ENCODE measurements around the gene OMD. TPM values are rescaled to one million over a fixed set of nuclear protein-coding genes. Genes with fewer than 3 reads are reported as not detected.

Gene OMD
- total RNA-seq, 6 donors from 2014 or later, result 0.67 to 8.1 (median 4.7) TPM

DNA sequence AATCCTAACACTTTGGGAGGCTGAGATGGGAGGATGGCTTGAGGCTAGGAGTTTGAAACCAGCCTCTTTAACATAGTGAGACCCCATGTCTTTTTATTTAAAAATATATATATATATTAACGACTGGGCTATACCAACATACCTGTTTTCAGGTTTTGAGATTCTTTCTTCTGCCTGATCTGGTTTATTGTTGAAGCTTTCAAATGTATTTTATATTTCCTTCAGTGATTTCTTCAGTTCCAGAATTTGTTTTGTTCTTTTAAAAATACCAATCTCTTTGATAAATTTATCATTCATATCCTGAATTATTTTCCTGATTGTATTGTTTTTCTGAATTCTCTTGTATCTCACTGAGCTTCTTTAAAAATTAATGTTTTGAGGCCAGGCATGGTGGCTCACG is 51.1 kb downstream of the OMD start:
- Histone ChIP-seq H3K27me3 (no peaks in the 10 kb centered on the region), H3K4me3 (no peak overlapping the region), H3K9me3 (peaks cover 0 to 8% (median 2%) of the 10 kb centered on the region in 4 donors), H3K36me3 (no peaks in the 10 kb centered on the region), H3K4me1 (no peaks in the 10 kb centered on the region), H3K27ac (no peak overlapping the region)
- 100% methylated on average over 2 of the region's 2 CpGs for WGBS, 2 donors
- no peak for ATAC-seq (ENCODE audit: low FRiP score in 2 of 2)
- DNase-seq, result no peak
- TF ChIP-seq EP300 (IDR thresholded peaks at IDR 0.05) (no peak), POLR2A (IDR thresholded peaks at IDR 0.05) (no peak), POLR2AphosphoS5 (IDR thresholded peaks at IDR 0.05) (no peak)
- TF ChIP-seq, protein P1, sequence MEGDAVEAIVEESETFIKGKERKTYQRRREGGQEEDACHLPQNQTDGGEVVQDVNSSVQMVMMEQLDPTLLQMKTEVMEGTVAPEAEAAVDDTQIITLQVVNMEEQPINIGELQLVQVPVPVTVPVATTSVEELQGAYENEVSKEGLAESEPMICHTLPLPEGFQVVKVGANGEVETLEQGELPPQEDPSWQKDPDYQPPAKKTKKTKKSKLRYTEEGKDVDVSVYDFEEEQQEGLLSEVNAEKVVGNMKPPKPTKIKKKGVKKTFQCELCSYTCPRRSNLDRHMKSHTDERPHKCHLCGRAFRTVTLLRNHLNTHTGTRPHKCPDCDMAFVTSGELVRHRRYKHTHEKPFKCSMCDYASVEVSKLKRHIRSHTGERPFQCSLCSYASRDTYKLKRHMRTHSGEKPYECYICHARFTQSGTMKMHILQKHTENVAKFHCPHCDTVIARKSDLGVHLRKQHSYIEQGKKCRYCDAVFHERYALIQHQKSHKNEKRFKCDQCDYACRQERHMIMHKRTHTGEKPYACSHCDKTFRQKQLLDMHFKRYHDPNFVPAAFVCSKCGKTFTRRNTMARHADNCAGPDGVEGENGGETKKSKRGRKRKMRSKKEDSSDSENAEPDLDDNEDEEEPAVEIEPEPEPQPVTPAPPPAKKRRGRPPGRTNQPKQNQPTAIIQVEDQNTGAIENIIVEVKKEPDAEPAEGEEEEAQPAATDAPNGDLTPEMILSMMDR (IDR thresholded peaks at IDR 0.05), result no peak

DNA sequence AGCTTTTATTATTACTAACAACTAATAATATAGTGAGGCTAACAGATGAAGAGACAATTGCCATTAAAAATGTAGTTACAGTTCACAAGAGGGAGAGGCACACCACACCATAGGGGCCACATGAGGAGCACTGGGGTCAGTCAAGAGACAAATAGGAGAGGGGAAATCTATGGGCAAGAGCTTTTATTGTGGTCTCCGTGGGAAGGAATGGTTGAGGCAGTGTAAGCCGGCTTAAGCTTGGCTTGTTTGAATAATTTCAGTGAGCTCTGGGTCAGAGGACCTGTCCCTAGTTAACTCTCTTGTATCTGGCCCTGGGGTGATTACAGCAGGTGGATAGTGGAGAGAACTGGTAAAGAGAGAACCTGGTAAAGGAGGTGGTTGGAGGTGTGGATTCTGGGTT is 55.2 kb downstream of the OMD start:
- peaks cover 0 to 5% (median 2%) of the 10 kb centered on the region in 4 donors for H3K9me3 ChIP-seq
- no peak overlapping the region for H3K4me3 ChIP-seq
- 44 to 65% methylated on average over 2 of the region's 2 CpGs for WGBS, 2 donors
- no peak for TF ChIP-seq POLR2A (IDR thresholded peaks at IDR 0.05)
- TF ChIP-seq POLR2AphosphoS5 (IDR thresholded peaks at IDR 0.05), result no peak
- TF ChIP-seq, protein P1 (IDR thresholded peaks at IDR 0.05), result no peak
- no peak for TF ChIP-seq EP300 (IDR thresholded peaks at IDR 0.05)
- DNase-seq (no peak), ATAC-seq (ENCODE audit: low FRiP score in 2 of 2) (no peak)
- H3K27me3 ChIP-seq, result no peaks in the 10 kb centered on the region
- no peak overlapping the region for H3K27ac ChIP-seq
- no peaks in the 10 kb centered on the region for H3K4me1 ChIP-seq
- no peaks in the 10 kb centered on the region for H3K36me3 ChIP-seq

Other genes starting within 250 kb of the OMD start
- 100 to 1,000 TPM in 1 of 6 donors, 10 to 100 TPM in 5; 39.0 to 114 (median 71.9) TPM for gene IARS1, start 130.8 kb downstream of the OMD start, total RNA-seq
- 100 to 1,000 TPM in 1 of 6 donors, 10 to 100 TPM in 5; 22.1 to 107 (median 27.1) TPM for gene NOL8, start 99.1 kb downstream of the OMD start, total RNA-seq
- gene CENPP, start 98.5 kb downstream of the OMD start, total RNA-seq, result 10 to 100 TPM in 1 of 6 donors, 1 to 10 TPM in 5; 2.9 to 17.8 (median 4.9) TPM
- gene OGN, start 19.9 kb downstream of the OMD start, total RNA-seq, result 10 to 100 TPM in 1 of 6 donors, 1 to 10 TPM in 3, under 1 TPM in 1, not detected in 1; 0.55 to 17.5 (median 5.4) TPM
- 1 to 10 TPM in 5 of 6 donors, not detected in 1; 3.2 to 9.6 (median 5.8) TPM for gene ASPN, start 58.0 kb upstream of the OMD start, total RNA-seq
- 10 to 100 TPM in 1 of 6 donors, 1 to 10 TPM in 5; 2.1 to 11.3 (median 8.5) TPM for gene ECM2, start 111.5 kb upstream of the OMD start, total RNA-seq
- gene IPPK, start 245.7 kb upstream of the OMD start, total RNA-seq, result 10 to 100 TPM in 2 of 6 donors, 1 to 10 TPM in 4; 4.7 to 16.6 (median 6.5) TPM

All from upper lobe of left lung (tissue), 6 donors.